ENCODE measurements around the gene SYN1.
A peak's percentile ranks its signal among the peaks of the same experiment; 100 is the strongest.
"Not testable (repeated sequence)": the region's sequence is repeated elsewhere in the genome, so short reads cannot be mapped to it uniquely, and the experiment has no call there.

The SYN1 gene

DNA sequence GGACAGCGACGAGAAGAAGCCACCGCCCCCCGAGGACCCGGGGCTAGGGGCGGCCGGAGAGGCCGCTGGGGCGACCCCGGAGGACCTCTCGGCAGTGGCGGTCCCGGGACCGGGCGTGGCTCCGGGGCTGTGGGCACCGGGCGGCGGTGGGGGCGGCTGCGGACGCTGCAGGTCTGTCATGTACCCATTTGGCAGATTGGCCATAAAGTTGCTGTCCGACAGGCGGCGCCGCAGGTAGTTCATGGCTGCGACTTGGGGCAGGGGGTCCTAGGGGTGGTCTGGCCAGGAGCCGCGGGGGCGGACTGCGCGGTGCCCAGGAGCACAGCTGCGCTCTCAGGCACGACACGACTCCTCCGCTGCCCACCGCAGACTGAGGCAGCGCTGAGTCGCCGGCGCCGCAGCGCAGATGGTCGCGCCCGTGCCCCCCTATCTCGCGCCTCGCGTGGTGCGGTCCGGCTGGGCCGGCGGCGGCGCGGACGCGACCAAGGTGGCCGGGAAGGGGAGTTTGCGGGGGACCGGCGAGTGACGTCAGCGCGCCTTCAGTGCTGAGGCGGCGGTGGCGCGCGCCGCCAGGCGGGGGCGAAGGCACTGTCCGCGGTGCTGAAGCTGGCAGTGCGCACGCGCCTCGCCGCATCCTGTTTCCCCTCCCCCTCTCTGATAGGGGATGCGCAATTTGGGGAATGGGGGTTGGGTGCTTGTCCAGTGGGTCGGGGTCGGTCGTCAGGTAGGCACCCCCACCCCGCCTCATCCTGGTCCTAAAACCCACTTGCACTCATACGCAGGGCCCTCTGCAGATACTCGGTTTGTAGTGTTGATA lies at the start of gene SYN1:
Gene SYN1 (minus strand): TSS at position 372 of the 817 bp plus-strand sequence. CDS start 129 bp downstream, at position 243.
- peak; percentile 87 for DNase-seq

DNA sequence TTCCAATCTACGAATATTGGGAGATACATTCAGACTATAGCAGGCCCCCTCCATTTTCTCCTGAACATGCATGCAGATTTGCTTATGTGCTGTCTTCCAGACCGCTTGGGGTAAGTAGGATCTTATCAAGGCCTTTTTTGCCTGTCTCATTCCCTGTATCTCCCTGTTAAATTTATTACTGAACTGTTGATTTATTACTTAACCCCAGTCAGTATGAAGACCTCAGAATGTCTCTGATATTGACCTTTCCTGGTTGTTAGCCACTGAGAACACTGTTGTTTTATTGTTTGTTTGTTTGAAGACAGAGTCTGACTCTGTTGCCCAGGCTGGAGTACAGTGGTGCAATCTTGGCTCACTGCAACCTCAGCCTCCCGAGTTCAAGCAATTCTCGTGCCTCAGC lies 46.1 kb upstream of the SYN1 start:
- DNase-seq = not testable (repeated sequence)

DNA sequence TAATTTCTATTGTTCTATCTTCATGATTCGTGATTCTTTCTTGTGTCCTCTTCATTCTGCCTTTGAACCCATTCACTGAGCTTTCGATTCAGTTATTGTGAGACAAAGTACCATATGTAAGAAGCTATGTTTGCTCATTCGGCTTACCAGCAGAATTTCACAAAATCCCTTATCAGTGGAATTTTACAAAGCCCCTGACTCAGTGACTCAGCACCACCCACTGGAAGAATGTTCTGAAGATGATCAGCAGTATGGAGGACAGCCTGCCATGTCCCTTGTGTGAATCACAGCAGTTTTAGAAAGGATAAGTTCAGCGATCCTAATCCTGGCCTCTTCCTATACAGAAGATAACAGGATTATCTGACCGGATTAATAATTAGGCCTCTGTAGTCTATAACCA lies 45.1 kb upstream of the SYN1 start:
- no peak for DNase-seq

DNA sequence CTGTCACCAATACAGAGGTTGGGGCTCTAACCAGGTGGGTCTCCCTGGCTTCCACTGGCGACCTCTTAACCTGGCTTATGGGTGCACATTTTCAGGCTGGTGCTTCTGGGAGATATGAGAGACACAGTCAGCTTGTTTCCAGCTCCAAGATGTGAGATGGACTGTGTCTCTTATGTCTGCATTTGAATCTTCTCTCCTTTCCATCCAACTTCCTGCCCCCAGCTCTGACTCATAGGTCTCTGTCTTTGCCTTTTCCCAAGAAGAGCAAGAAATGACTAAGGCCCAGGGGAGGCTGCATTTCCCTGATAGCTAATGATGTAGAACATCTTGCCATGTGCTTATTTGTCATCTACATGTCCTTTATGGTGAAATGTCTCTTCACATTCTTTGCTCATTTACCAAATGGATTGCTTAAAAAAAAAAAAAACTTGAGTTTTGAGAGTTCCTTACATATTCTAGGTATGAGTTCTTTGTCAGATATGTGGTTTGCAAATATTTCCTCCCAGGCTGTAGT lies 42.5 kb upstream of the SYN1 start:
- DNase-seq = no peak

DNA sequence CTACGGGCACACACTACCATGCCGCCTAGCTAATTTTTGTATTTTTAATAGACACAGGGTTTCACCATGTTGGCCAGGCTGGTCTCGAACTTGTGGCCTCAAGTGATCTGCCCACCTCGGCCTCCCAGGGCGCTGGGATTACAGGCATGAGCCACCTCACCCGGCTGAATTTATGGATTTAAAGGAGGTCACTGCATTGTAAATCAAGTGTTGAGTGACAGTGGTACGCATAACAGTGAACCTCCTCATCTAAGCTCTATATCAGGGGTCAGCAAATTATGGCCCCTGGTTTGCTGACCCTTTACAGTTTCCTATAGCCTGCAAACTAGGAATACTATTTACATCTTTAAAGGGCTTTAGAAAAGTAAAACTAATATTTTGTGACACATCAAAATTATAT lies 41.9 kb upstream of the SYN1 start:
- no peak for DNase-seq

DNA sequence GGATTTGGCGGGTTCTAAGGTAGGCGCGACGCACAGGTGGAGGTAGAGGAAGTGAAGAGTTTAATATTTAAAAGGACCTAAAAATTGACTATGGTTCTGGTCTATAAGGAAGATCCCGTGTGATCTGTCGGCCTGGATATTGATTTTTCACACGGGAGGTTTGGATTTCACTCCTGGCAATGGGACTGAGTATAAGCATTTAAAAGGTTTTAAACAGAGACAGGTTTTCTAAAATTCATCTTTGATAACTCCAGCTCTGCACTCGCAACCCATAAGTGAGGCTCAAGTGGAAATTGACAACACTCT lies 39.7 kb upstream of the SYN1 start:
- DNase-seq = no peak

DNA sequence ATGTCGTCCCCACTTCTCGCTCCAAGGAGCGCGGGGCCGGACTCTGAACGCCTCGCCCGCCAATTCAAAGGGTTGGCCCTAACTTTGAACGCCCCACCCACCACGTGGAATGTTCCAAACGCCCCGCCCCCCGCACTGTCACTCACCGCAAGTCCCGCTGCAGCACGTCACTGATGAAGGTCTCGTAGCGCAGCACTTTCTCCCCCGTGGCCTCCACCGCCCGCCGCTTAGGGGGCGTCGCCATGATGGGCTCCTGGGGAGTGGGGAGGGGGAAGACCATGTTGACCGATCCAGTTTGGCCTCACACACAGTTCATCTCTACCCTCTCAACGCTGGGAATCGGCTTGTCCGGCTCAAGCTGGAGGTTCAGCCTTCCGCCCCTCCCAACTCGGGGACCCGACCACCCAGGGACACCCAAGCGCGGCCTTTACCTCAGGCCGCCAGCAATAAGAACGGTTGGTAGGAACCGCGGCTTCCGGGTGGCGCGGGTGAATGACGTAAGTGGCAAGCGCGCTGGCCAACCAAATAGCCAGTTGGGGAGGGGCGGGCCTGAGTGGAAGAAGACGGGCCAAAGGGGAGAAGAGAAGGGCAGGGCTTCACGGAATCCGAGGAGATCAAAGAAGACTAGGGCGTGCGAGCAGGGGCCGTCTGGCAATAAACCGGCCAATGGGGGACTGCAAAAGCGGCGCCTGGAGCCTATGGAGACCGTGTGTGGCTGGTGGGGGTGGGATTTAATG lies 39.2 kb upstream of the SYN1 start, which contains the start of gene UXT:
Gene UXT (minus strand): TSS at position 497 of the 737 bp plus-strand sequence. CDS start 253 bp downstream, at position 244.
- peak; percentile 95 for DNase-seq

DNA sequence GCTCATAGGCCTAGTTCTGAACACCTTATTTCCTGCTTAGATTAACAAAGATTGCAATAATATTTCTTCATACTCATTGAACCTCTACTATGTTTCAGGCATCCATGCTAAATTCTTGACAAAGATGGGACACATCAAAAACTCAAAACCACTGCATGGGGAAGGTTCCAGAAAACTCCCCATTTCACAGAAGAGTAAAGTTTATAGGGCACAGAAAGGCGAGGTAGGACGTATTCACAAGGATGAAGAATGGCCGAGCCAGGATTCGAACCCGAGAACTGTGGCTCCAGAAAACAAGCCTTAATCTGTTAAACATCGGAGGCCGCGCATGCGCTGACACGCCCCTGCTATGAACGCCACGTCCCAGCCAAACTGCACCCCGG lies 38.6 kb upstream of the SYN1 start:
- DNase-seq = no peak

DNA sequence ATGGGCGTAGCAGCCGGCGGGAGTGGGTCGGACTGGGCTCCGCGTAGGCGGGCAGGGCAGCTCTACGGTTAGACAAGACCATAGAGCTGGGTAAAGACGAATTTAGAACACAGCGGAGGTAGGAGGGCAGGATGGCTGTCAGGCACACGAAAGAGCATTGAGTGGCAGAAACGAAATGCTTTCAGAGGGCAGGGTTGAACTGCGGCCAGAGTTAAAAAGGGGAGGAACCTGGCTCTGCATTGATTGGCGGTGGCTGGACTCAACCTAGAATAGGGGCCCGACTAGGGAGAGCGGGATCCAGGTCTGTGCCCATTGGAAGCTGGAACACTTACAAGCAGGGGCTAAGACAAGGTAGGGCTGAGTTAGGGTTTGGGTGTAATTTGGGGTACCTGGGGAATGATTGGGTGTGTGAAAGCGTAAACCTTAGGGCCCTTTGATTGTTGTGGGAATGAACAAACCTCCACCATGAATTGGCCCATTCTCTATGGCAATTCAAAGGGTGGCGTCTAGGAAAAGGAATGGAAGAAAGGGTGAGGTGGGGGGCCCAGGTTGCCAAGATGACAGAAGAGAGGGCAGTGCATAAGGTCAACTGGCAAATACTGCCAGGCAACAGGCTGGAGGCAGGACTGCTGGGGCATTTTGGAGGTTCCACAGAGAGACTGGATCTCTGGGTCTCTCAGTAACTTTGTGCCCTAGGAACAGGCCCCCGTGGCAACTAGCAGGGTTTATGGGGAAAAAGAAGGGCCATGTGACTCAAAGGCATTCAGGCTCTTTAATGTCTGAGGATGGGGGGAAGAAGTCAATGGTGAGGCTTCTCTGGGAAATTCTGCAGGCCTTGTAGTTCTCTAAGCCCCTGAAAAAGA lies 31.6 kb upstream of the SYN1 start:
- no peak for DNase-seq

DNA sequence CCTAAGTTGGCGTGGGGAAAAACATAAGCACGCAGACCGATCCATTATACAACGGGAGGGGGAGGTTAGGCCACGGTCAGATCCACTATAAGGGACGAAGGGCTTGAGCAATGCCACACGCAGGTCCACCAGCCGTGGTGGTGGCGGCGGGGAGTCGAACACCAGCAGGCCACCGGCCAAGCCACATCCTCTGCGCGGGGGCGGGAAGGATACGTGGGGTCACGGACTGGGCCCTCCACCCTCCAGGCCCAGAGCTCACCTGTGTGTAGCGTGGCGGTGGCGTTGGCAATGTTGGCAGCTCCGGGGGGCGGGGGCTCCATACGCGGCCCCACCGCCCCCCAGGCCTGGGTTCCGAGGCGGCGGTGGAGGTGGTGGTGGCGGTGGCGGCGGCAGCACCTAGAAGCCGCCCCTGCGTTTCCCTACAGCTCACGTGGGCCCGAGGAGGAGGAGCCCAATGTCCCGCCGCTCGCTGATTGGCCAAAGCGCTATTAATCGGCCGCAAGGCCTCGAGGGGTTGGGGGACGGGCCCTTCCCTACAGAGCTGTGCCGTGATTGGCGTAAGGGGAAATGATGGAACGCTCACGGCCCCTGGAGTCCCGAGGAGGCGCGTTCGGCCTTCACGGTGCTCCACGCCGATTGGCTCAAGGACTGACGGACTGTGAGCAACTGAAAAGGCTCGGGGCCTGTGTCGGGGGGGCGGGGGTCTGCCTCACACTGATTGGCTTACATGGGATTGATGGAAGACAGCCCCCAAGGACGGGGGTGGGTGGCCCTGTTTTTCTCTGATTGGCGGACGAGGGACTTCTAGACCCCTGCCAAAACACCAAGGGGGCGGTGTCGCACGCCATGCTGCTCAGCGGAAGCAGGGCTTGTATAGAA lies 30.7 kb upstream of the SYN1 start, which contains the start of gene ELK1:
Gene ELK1 (minus strand): TSS at position 400 of the 879 bp plus-strand sequence. CDS start 9,122 bp downstream, outside the sequence.
- peak; percentile 98 for DNase-seq

DNA sequence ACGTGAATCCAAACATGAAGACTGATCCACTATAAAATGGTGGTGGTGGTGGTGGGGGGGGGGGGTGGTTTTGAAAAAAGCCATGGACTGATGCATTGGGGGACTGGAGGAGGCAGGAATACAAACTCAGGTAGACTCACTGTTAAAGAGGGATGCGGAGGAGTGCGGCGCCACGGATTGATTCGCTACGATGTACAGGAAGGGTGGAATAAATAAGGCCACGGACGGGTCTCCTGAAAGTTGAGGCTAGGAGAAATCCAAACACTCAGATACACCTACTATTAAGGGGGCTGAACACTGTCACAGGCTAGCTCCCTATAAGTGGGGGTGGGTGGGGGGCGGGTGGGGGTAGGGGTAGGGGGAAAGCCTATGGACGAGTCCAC lies 30.1 kb upstream of the SYN1 start:
- DNase-seq = no peak

DNA sequence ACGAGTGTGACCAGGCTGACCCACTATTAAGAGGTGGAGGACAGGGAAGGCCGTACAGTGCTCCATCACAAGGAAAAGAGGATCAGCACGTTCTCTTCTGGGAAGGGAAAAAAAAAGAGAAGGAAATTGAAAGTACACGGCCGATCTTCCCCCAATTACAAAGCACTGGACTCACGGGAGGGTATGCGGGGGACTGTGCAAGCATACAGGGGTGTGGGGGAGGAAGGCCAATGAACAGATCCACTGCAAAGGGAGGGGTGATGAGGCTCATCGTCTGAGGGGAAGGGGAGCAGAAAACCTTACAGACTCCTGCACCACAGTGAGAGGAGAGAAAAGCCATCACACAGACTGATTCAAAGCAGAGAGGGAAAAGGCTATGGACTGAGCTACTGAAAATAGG lies 29.6 kb upstream of the SYN1 start:
- no peak for DNase-seq

DNA sequence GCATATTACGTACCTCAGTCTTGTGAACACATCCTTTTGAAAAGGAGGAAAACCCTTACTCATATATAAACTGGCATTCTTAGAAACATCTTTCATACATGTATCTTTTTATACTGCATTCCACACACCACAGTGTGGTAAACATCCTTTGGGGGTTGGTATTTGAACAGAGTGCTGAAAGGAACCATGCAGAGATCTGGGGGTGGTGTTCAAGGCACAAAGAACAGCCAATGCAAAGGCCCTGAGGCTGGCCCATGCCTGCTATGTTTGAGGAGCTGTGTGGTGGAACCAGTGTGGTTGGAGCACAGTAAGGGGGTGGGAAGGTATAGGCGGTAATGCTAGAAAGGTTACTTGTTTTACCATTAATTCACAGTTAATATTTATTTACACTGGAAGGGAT lies 28.7 kb upstream of the SYN1 start:
- no peak for DNase-seq

DNA sequence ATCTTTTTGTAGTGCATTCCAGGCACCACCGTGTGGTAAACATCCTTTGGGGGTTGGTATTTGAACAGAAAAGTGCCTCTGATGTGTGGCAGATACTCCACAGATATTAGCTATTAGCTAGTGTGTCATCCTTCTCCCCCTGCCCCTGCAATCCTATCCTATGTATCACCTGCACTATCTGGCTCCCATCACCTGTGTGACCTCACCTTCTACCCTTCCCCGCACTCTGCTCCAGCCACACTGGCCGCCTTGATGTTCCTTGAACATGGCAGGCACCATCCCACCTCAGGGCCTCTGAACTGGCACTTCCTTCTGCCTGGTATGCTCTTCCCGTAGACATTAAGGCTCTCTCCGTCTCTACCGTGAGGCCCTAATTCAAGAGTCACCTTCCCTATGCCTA lies 27.0 kb upstream of the SYN1 start:
- no peak for DNase-seq

DNA sequence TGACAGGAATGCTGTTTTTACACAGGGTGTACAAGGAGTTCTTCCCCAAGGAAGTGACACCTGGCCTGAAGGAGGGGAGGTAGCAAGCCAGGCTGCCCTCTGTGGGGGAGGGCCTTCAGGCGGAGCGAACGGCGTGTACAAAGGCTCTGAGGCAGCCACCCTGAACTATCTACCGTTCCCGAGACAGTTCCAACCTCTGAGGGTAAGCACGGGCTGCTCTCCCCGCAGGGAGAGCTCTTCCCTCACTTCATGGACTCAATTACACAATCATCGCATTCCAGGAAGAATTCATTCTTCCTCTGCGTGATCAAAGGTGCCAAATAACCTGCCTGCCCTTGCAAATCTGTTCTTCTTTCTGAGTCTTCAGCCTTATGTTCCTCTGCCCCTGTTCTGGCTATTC lies 25.9 kb upstream of the SYN1 start:
- DNase-seq = no peak

DNA sequence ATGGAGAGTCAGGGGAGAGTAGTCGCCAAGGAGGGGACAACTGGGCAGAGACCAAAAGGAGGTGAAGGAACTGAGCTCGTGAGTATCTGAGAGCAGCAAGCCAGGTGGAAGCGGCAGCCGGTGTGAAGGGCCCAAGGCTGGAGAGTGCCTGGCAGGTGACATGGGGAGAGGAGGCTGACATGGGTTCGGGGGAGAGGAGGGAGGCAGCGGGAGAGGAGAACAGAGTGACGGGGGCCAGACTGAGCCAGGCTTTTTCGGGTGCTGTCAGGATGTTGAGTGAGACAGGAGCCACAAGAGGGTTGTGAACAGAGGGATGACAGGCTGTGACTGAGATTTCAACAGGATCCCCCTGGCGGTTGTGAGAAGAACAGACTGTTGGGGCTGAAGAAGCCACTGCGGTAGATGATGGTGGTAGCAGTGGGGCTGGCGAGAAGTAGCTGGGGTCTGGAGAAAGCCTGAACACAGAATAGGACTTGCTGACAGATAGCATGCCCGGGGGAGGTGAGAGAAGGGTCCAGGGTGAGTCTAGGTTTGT lies 25.0 kb upstream of the SYN1 start:
- DNase-seq = no peak

DNA sequence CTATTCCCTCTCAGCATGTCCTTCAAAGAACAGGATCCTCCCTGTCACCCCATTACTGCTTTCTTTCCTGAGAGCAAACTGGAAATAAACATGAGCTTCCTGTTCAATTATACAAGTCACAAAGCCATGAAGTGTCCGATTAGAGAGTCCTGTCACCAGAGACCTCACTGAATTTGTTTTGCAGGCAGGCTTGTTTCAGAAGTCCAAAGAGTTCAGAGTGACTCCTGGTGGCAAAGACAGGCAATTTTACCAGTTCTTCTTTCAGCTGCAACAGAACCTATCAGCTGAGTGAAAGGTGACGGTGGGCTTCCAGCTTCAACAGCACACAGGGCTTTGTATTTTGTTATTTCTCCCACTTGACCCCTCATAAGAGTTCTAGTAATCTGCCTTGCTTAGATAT lies 24.3 kb upstream of the SYN1 start:
- no peak for DNase-seq

DNA sequence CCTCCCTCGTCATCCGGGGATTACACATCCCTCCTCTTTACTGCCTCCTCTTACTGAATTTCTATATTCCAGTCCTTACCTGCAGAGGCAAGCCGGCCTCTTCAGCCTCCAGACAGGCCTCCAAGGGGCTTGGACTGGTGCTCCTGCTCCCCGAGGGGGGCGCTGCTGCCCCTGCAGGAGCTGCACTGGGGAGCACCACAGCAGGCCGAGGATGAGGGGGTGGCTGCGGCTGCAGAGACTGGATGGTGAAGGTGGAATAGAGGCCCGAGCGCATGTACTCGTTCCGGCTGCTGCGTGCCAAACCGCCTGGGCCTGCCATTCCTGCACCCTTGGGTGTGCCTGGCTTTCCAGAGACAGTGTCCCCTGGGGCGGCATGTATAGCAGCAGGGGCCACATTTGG lies 19.2 kb upstream of the SYN1 start:
- no peak for DNase-seq

DNA sequence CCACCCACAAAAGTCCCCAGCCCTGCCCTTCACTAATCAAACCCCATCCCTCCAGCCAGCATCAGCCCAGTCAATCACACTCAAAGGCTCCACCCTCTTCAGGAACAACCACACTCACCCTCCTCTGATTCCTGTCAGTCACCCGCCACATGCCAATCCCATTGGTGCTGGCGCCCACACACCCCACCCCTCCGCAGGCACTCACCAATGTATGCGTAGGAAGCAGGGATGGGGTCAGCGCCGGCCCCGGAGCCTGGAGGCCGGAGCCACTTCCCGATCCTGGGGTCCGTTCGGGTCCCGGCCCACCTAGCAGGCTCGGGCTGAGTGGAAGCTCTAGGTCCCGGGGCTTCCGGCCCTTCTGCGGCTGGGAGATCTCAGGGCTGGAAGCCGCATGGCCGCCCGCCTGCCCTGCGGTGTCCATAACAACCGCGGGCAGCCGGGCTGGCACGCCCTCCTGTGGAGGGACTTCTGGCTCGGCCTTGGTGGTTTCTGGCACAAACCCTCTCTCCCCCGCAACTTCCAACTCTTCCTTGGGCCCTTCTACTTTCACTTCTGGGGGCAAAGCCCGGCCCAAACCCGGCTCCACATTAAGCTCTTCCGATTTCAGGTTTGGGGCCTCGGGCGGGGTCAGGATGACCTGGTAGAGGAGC lies 18.0 kb upstream of the SYN1 start:
- DNase-seq = no peak

DNA sequence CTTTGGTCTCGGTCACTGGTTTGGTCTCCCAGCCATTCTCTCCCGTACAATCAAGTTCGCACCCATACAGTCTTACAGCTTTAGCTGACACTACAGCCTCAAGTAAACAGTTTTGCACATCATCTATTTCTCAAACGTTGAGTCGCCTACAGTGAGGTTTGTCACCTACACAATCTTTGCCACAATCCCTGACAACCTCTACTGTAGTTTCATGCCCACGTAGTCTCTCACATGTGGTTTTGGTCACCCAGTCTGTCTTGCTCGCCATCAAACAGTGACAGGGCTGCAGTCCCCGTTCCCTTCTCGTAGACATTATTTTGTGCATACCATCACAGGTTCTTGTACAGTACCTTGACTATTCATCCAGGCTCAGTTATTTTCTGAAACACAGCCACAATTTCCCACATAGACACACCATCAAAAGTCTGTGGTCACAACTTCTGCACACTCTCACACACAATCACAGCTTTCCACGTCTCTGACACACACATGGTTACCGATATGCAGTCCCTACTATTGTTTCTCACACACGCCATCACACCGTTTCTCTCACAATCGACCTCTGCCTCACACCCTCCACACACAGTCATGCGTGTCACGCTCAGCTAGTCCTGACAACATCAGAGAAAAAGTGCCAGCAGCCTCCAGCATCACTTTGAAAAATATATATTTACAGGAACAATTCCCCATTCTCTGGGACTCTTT lies 15.4 kb upstream of the SYN1 start:
- no peak for DNase-seq

Data from NCI-H345 (cell line).